Activated T-cell treated with anti-CD3 and anti-CD28 coated beads for 1 hour (primary cell): ENCODE data around the gene VEZT.
"Not testable (repeated sequence)": the region's sequence is repeated elsewhere in the genome, so short reads cannot be mapped to it uniquely, and the experiment has no call there.

Experiments used
- DNase-seq: peaks from one replicate; pipeline ENCODE4 v3.0.0-alpha.2; 2020; ENCODE audit warnings: low read depth

The VEZT gene

GRCh38 chr12:95224202-95225170, 6.9 kb downstream of the VEZT start:
- no peak for DNase-seq

DNA sequence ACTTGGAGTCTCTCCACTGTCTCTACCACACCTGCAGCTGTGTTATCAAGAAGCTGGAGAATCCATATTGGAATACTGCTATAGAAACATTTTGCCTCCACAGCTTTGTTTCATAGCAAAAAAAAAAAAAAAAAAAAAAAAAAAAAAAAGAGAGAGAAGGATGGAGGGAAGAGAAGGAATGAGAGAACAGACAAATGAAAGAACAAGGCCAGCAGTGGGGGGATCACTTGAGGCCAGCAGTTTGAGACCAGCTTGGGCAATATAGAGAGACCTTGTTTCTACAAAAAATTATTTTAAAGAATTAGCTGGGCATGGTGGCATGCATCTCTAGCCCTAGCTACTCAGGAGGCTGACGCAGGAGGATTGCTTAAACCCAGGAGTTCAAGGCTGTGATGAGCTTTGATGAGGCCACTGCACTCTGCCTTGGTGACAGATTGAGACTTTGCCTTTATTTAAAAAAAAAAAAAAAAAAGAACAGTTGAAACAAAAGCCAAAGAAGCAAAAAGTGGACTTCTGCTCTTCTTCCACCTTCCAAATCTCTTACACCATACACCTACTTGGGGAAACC, 8.1 kb downstream of the VEZT start:
- DNase-seq: no peak

DNA sequence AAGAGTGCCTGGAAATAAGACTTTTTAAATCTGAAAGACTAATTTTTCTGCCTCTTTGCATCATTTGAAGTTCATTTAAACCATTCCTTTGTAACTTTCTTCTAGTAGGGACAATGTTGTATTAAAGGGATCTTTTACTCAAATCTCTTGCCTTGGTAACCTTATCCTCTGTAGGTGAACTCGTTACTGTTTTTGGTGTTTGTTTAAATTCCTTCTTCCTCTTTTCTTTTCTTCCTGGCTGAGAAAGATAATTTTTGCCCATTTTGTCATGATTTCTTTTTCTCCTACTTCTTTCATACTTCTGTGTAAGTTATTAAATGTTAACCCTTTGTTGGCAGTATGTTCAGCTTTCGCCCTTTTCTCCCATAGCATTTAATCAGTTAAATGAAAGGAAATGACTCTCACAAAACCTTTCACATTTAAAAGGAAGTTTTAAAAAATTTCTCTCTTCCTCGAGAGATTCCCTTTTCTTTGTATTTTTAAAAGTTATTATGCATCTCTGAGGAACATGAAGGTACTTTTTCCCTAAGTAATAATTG, 10.3 kb downstream of the VEZT start:
- no peak for DNase-seq

- DNase-seq: no peak
Observed at GRCh38 chr12:95228617-95229016, 11.0 kb downstream of the VEZT start.

GRCh38 chr12:95229636-95230035, 12.0 kb downstream of the VEZT start:
- no peak for DNase-seq

DNA sequence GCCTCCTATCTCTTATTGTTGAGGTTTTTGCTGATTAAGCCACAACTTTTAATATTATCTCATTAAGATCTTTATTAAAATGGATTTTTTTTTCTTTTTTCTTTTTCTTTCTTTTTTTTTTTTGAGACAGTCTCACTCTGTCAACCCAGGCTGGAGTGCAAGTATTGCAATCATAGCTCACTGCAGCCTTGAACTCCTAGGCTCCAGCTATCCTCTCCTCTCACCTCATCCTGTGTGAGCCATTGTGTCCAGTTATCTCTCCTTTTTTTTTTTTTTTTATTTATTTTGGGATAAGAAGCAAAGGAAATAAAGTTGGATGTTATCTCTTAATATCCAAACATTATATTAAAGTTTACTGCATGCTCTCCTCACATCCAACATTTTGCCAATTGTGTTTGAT, 12.7 kb downstream of the VEZT start:
- no peak for DNase-seq

DNA sequence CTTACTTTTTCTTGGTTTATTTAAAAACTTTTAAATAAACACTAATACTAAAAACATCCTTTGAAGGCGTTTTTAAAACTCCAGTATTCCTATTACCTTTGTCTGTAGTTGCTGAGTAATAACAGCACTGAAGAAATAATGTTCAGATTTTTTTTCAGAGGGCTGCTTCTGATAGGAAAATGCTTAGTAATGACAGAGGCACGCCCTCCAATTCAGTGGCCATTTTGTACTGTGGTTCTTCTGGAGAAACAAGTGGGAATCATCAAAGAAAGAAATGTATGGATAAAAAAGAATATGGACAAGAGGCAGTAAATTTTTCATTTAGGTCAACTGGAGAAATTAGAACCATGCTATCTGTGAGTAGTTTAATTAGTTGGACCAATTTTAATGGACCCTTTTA, 13.6 kb downstream of the VEZT start:
- DNase-seq: no peak

- DNase-seq: not testable (repeated sequence)
Observed at GRCh38 chr12:95234187-95234586, 16.6 kb downstream of the VEZT start.

- DNase-seq: not testable (repeated sequence)
Observed at GRCh38 chr12:95235621-95236020, 18.0 kb downstream of the VEZT start.

DNA sequence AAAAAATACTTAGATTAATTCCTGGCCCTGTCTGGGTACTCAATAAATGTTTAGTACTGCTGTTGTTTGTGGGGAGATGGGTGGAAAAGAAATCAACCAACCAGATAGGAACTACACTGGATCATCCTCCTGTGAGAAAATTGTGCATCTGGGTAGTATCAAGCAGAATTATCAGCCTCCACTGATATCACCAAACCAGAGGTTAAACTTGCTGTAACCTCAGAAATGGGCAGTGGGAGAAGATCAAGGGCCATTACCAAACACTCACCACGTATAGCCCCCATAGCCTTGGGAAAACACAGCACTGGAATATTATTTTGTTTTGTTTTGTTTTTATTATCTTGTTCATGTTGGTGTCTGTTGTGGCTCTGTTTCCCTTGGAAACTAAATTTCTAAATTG, 19.7 kb downstream of the VEZT start:
- no peak for DNase-seq

DNA sequence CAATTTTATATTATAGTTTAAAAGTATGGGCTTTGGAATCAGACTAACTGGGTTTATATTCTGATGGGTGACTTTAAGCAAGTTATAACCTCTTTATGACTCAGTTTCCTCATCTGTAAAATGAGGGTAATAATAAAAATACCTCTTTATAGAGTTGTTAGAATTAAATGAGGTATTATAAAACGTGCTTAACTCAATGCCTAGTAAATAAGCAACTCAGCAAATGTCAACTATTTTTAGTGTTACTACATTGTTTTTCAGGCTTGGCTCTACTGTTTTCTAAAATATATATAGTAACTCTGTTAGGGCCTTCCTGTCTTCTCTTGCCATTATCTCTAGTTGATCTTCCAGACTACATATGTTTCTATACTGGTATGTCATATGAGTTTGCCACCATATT, 20.5 kb downstream of the VEZT start:
- no peak for DNase-seq

- DNase-seq: no peak
Observed at GRCh38 chr12:95239216-95239615, 21.6 kb downstream of the VEZT start.

DNA sequence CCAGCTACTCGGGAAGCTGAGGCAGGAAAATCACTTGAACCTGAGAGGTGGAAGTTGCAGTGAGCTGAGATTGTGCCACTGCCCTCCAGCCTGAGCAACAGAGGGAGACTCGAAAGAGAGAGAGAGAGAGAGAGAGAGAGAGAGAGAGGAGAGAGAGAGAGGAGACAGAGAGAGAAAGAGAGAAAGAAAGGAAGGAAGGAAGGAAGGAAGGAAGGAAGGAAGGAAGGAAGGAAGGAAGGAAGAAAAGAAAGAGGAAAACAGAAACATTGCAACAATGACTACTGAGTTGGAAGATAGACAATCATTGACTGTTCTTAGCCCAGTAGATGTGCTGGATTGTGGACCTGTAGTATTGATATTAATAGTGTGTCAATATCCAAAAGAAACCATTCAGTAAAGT, 22.2 kb downstream of the VEZT start:
- DNase-seq: not testable (repeated sequence)

- DNase-seq: no peak
Observed at GRCh38 chr12:95240556-95240955, 22.9 kb downstream of the VEZT start.

GRCh38 chr12:95241138-95241537, 23.5 kb downstream of the VEZT start:
- DNase-seq: not testable (repeated sequence)

- no peak for DNase-seq
Observed at GRCh38 chr12:95241761-95242506, 24.3 kb downstream of the VEZT start.

GRCh38 chr12:95243497-95244183, 26.0 kb downstream of the VEZT start:
- DNase-seq: no peak

DNA sequence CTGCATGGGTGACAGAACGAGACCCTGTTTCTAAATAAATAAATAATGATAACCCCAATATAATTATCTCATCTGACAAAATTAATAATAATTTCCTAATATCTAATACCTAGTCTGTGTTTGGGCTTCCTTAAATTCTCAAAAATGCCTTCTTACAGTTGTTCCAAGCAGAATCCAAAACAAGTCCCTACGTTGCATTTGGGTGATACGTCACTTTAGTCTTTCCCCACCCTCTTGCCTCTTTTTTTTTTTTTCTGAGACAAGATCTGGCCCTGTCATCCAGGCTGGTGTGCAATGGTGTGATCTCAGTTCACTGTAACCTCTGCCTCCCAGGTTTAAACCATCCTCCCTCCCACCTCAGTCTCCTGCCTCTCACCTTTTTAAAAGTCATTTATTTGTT, 26.7 kb downstream of the VEZT start:
- DNase-seq: no peak

DNA sequence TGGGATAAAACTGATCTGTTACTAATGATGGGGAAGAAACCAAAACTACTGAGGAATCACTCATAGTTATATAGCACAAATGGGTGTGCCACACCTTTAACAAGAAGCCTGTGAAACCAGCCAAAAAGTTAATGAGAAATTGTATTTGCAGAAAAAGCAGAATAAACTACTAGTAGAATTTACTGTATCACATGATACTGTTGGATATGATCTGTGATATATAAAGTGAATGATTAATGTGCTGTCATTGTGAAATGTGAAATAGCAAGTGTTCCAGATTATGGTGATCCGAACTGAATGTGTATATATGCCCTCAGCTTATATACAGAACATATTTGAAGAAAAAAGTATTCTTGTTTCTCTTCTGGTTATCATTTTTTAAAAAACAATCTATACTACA, 30.5 kb downstream of the VEZT start:
- DNase-seq: no peak

DNA sequence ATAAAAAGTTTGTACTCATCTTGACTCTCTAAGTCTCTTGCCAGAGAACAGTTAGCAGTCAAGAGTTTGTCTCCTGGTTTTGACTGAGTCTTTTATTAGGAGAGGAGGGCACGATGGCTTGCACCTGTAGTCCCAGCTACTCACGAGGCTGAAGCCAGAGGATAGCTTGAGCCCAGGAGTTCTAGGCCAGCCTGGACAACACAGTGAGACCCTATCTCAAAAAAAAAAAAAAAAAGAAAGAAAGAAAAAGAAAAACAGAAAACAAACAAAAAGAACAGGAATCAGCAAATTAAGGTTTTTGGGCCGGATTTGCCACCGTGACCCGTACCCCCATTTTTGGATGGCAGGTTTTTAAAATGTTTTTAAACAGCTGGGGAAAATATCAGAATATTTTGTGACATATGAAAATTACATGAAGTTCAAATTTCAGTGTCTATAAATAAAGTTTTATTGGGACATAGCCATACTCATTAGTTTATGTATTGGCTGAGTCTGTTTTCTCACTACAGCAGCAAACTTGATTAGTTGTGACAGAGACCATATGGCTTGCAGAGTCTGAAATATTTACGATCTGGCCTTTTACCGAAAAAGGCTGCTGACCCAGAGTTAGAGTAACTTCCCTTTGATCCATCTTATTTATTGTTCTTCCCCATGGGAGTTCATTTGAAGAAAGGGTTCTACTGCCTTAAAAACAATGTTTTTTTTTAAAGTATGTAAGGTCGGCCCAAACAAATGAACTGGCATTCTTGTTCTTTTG, 31.2 kb downstream of the VEZT start:
- no peak for DNase-seq

- no peak for DNase-seq
Observed at GRCh38 chr12:95253386-95253785, 35.8 kb downstream of the VEZT start.
